Chondrocyte (in vitro differentiated cells): ENCODE data around the gene SLC24A4. TPM values are rescaled to one million over a fixed set of nuclear protein-coding genes. Genes with fewer than 3 reads are reported as not detected.

Experiments
- DNase-seq: peaks from one replicate; pipeline ENCODE4 v3.0.0; 2021; ENCODE audit warnings: mixed read lengths, low spot score
- H3K27ac Mint-ChIP-seq: one replicate; pipeline ENCODE4 v1.8.0; 2021; ENCODE audit warnings: mild to moderate bottlenecking, moderate library complexity, mixed read lengths; ENCODE audit not compliant: unreplicated experiment
- H3K27me3 Mint-ChIP-seq: 2 replicates; pipeline ENCODE4 v1.8.0; 2021; ENCODE audit warnings: low read depth, mixed read lengths
- H3K36me3 Mint-ChIP-seq: 2 replicates; pipeline ENCODE4 v1.8.0; 2021; ENCODE audit warnings: low read depth, mixed read lengths
- H3K4me1 Mint-ChIP-seq: 2 replicates; pipeline ENCODE4 v1.8.0; 2021; ENCODE audit warnings: low read depth, mild to moderate bottlenecking, mixed read lengths
- H3K4me3 Mint-ChIP-seq: one replicate; pipeline ENCODE4 v1.8.0; 2021; ENCODE audit warnings: mild to moderate bottlenecking, moderate library complexity, mixed read lengths; ENCODE audit not compliant: unreplicated experiment
- H3K9me3 Mint-ChIP-seq: 2 replicates; pipeline ENCODE4 v1.8.0; 2021; ENCODE audit warnings: low read depth, mixed read lengths
- CTCF ChIP-seq: fragments of 200-600 bp; sonication (generic); IDR thresholded peaks from 2 replicates; pipeline ENCODE4 v1.5.0; 2021; ENCODE audit warnings: antibody characterized with exemption, mild to moderate bottlenecking, moderate library complexity
- total RNA-seq: library from RNA; stranded (reverse); gene quantifications from 3 replicates; pipeline ENCODE4 v1.2.1, GENCODE V29; 2021

The SLC24A4 gene
- total RNA-seq, 1 donor from 2014 or later, result 0.37 TPM

DNA sequence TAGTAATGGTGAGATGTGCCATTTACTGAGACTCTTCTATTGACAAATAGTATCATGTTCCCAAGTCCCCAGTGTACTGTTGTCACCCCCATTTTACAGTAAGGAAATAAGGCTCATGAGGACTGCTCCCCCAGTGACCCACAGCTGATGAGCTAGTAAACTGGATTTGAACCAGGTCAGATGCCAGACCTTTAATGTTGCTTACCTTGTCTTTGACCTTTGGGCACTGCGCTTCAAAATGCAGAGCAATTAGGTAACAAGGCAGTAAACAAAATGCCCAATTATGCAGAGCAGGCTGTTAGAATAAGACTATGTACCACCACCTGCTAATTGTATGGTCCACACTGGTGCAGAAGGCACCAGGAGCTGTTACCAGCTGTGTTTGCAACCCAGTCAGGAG, 152.1 kb downstream of the SLC24A4 start:
- no peak for DNase-seq
- TF ChIP-seq CTCF, result no peak
- H3K36me3 Mint-ChIP-seq, result no peaks in the 10 kb centered on the region
- no peak overlapping the region for H3K27ac Mint-ChIP-seq
- peaks cover 9% of the 10 kb centered on the region for H3K9me3 Mint-ChIP-seq
- H3K27me3 Mint-ChIP-seq, result no peaks in the 10 kb centered on the region
- no peak overlapping the region for H3K4me3 Mint-ChIP-seq
- peaks cover 29% of the 10 kb centered on the region for H3K4me1 Mint-ChIP-seq

DNA sequence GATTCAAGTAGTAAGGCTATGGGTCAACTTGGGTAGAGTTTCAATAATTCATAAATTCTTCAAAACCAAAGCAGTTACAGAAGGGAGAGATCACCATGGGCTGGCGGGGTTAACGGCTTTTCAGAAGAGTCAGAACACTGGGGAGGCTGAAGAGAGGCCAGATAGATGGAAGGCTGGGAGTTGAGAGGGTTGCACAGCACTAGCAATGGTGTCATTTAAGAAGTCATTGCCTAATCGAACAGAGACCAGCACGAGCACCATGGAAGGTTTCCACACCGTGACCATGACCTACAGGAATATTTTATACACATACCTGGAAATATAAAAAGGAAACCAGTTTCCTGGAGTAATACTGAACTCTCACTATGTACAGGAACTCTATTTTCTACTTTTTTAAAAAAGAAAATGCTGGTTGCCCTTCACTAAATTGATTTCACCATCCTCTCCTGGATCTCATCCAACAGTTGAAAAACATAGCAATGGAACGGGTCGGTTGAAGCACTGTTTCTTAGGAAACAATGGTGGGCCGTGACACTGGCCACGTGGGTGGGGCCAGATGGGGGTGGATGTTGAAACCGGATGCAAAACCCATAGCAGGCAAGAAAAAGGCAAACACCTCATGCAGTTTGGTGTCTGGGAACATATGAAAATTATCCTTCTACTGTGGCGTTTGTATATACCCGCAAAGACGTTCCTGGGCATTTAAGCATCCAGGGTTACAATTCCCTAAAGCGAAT, 152.7 kb downstream of the SLC24A4 start:
- no peaks in the 10 kb centered on the region for H3K36me3 Mint-ChIP-seq
- no peak for DNase-seq
- no peak overlapping the region for H3K27ac Mint-ChIP-seq
- no peak for TF ChIP-seq CTCF
- H3K27me3 Mint-ChIP-seq, result no peaks in the 10 kb centered on the region
- peaks cover 7% of the 10 kb centered on the region for H3K9me3 Mint-ChIP-seq
- peaks cover 23% of the 10 kb centered on the region for H3K4me1 Mint-ChIP-seq
- H3K4me3 Mint-ChIP-seq, result no peak overlapping the region

- no peaks in the 10 kb centered on the region for H3K27me3 Mint-ChIP-seq
- peaks cover 16% of the 10 kb centered on the region for H3K4me1 Mint-ChIP-seq
- H3K36me3 Mint-ChIP-seq, result no peaks in the 10 kb centered on the region
- no peak overlapping the region for H3K27ac Mint-ChIP-seq
- DNase-seq, result no peak
- no peak overlapping the region for H3K4me3 Mint-ChIP-seq
- peaks cover 7% of the 10 kb centered on the region for H3K9me3 Mint-ChIP-seq
- no peak for TF ChIP-seq CTCF
These were observed 157.9 kb downstream of the SLC24A4 start for GRCh38 chr14:92480856-92481255.

DNA sequence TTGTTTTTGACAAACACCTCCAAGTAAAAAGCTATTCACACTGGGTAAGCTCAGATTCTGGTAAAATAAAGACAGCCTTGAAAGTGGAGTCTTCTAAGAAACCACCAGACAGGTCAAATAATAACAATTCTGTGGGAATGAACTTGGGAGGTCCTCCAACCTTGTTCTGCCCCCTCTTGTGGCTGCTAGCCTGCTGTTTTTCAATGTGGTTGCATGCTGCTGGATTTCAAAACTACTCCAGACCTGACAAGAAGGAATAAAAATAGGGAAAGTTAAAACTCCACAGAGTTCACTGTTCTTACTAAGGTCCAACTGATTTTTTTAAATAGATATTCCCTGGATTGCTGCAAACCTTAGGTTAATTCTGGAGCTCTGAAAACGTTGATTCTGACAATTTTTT, 158.4 kb downstream of the SLC24A4 start:
- peaks cover 7% of the 10 kb centered on the region for H3K9me3 Mint-ChIP-seq
- DNase-seq, result no peak
- H3K27ac Mint-ChIP-seq, result no peak overlapping the region
- no peak overlapping the region for H3K4me3 Mint-ChIP-seq
- H3K4me1 Mint-ChIP-seq, result peaks cover 17% of the 10 kb centered on the region
- no peaks in the 10 kb centered on the region for H3K27me3 Mint-ChIP-seq
- TF ChIP-seq CTCF, result peak; percentile 67
- H3K36me3 Mint-ChIP-seq, result no peaks in the 10 kb centered on the region

- H3K4me1 Mint-ChIP-seq, result peaks cover 23% of the 10 kb centered on the region
- no peak overlapping the region for H3K4me3 Mint-ChIP-seq
- no peaks in the 10 kb centered on the region for H3K27me3 Mint-ChIP-seq
- peaks cover 7% of the 10 kb centered on the region for H3K9me3 Mint-ChIP-seq
- H3K36me3 Mint-ChIP-seq, result no peaks in the 10 kb centered on the region
- no peak overlapping the region for H3K27ac Mint-ChIP-seq
- DNase-seq, result no peak
- TF ChIP-seq CTCF, result no peak
These were observed 159.0 kb downstream of the SLC24A4 start for GRCh38 chr14:92481811-92482555.
